Nephron progenitor cell (in vitro differentiated cells): ENCODE data around the gene RRP1B.

Source experiments
- DNase-seq: peaks from one replicate; pipeline ENCODE4 v3.0.0; 2021
- H3K27ac Mint-ChIP-seq: 2 replicates; pipeline ENCODE4 v1.8.0; 2021; ENCODE audit warnings: mild to moderate bottlenecking, moderate library complexity, mixed read lengths
- H3K27me3 Mint-ChIP-seq: 2 replicates; pipeline ENCODE4 v1.8.0; 2021; ENCODE audit warnings: mild to moderate bottlenecking, low read depth, mixed read lengths; ENCODE audit not compliant: poor library complexity
- H3K36me3 Mint-ChIP-seq: 2 replicates; pipeline ENCODE4 v1.8.0; 2021; ENCODE audit warnings: low read depth, mixed read lengths
- H3K4me1 Mint-ChIP-seq: 2 replicates; pipeline ENCODE4 v1.8.0; 2021; ENCODE audit warnings: mixed read lengths
- H3K4me3 Mint-ChIP-seq: 2 replicates; pipeline ENCODE4 v1.8.0; 2021; ENCODE audit warnings: mild to moderate bottlenecking, moderate library complexity, mixed read lengths
- H3K9me3 Mint-ChIP-seq: 2 replicates; pipeline ENCODE4 v1.8.0; 2021; ENCODE audit warnings: mild to moderate bottlenecking, moderate library complexity, mixed read lengths
- TF ChIP-seq, protein P1 (sequence below): fragments of 200-600 bp; sonication (generic); IDR thresholded peaks from 2 replicates; pipeline ENCODE4 v1.5.0; 2021; ENCODE audit warnings: antibody characterized with exemption

RRP1B gene

GRCh38 chr21:43658769-43659135 is 608 bp upstream of the RRP1B start:
- H3K27me3 Mint-ChIP-seq = peaks cover 2% of the 10 kb centered on the region
- no peak overlapping the region for H3K27ac Mint-ChIP-seq
- H3K4me1 Mint-ChIP-seq = peaks cover 37% of the 10 kb centered on the region
- H3K9me3 Mint-ChIP-seq = no peaks in the 10 kb centered on the region
- DNase-seq = no peak
- TF ChIP-seq, protein P1, sequence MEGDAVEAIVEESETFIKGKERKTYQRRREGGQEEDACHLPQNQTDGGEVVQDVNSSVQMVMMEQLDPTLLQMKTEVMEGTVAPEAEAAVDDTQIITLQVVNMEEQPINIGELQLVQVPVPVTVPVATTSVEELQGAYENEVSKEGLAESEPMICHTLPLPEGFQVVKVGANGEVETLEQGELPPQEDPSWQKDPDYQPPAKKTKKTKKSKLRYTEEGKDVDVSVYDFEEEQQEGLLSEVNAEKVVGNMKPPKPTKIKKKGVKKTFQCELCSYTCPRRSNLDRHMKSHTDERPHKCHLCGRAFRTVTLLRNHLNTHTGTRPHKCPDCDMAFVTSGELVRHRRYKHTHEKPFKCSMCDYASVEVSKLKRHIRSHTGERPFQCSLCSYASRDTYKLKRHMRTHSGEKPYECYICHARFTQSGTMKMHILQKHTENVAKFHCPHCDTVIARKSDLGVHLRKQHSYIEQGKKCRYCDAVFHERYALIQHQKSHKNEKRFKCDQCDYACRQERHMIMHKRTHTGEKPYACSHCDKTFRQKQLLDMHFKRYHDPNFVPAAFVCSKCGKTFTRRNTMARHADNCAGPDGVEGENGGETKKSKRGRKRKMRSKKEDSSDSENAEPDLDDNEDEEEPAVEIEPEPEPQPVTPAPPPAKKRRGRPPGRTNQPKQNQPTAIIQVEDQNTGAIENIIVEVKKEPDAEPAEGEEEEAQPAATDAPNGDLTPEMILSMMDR = no peak
- H3K36me3 Mint-ChIP-seq = peaks cover 17% of the 10 kb centered on the region
- H3K4me3 Mint-ChIP-seq = peak overlapping the region; percentile 65

GRCh38 chr21:43662286-43662685 is 2.9 kb downstream of the RRP1B start:
- Mint-ChIP-seq H3K36me3 (peaks cover 53% of the 10 kb centered on the region), H3K4me3 (no peak overlapping the region), H3K27me3 (no peaks in the 10 kb centered on the region), H3K9me3 (peaks cover 3% of the 10 kb centered on the region), H3K27ac (no peak overlapping the region), H3K4me1 (peaks cover 37% of the 10 kb centered on the region)
- TF ChIP-seq, protein P1 = no peak
- DNase-seq = no peak

DNA sequence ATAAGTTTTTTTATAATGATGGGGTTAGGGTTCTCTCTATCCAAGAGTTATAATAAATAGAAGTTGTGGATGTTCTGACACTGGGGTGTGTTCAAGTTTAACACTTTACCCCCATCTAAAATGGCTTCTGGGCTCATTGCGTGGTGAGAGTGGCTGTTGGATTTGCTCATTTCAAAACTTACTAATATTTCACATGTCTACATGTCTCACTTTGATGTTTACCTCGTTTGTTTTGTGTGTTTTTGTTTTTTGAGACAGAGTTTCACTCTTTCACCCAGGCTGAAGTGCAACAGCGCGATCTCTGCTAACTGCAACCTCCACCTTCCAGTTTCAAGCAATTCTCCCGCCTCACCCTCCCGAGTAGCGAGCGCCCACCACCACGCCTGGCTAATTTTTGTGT is 3.7 kb downstream of the RRP1B start:
- DNase-seq = no peak
- H3K36me3 Mint-ChIP-seq = peaks cover 56% of the 10 kb centered on the region
- peaks cover 37% of the 10 kb centered on the region for H3K4me1 Mint-ChIP-seq
- H3K27me3 Mint-ChIP-seq = no peaks in the 10 kb centered on the region
- H3K27ac Mint-ChIP-seq = no peak overlapping the region
- TF ChIP-seq, protein P1 = no peak
- peaks cover 3% of the 10 kb centered on the region for H3K9me3 Mint-ChIP-seq
- H3K4me3 Mint-ChIP-seq = no peak overlapping the region

DNA sequence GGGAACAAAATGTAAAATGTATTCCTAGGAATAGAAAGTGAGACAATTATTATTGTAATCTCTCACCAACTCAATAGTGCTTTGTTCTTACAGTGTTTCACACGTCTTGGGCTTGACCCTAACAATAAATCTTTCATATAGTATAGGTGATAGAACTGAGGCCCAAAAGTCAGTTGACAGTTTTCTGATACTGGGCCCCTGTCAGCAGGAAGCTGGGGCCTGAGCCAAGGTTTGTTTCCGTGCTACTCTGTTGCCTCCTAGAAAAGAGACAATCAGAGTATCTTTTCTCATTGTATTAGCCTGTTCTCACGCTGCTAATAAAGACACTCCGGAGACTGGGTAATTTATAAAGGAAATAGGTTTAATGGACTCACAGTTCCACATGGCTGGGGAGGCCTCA is 5.0 kb downstream of the RRP1B start:
- DNase-seq = no peak
- H3K4me1 Mint-ChIP-seq = peaks cover 33% of the 10 kb centered on the region
- H3K9me3 Mint-ChIP-seq = peaks cover 3% of the 10 kb centered on the region
- H3K4me3 Mint-ChIP-seq = no peak overlapping the region
- TF ChIP-seq, protein P1 = no peak
- H3K27ac Mint-ChIP-seq = peak overlapping the region; percentile 62
- H3K36me3 Mint-ChIP-seq = peaks cover 56% of the 10 kb centered on the region
- H3K27me3 Mint-ChIP-seq = no peaks in the 10 kb centered on the region

GRCh38 chr21:43665879-43666278 is 6.5 kb downstream of the RRP1B start:
- Mint-ChIP-seq H3K36me3 (peaks cover 69% of the 10 kb centered on the region), H3K9me3 (peaks cover 3% of the 10 kb centered on the region), H3K27me3 (no peaks in the 10 kb centered on the region), H3K4me1 (peaks cover 20% of the 10 kb centered on the region), H3K4me3 (no peak overlapping the region), H3K27ac (peak overlapping the region; percentile 85)
- no peak for DNase-seq
- TF ChIP-seq, protein P1 = no peak

- no peak overlapping the region for H3K4me3 Mint-ChIP-seq
- no peak for DNase-seq
- no peak overlapping the region for H3K27ac Mint-ChIP-seq
- H3K27me3 Mint-ChIP-seq = no peaks in the 10 kb centered on the region
- H3K4me1 Mint-ChIP-seq = peaks cover 6% of the 10 kb centered on the region
- peaks cover 71% of the 10 kb centered on the region for H3K36me3 Mint-ChIP-seq
- H3K9me3 Mint-ChIP-seq = peaks cover 3% of the 10 kb centered on the region
- TF ChIP-seq, protein P1 = no peak
Measured at GRCh38 chr21:43667191-43667904, 8.0 kb downstream of the RRP1B start.
